Activated B cell treated with CpG ODN at 0.5 μM for 24 hours (primary cell): ENCODE results near the gene DBX2. TPM values are rescaled to one million over a fixed set of nuclear protein-coding genes. Genes with fewer than 3 reads are reported as not detected.

Source experiments
- ATAC-seq: fragments of 200-7000 bp; cut with Tn5 transposase; one replicate; pipeline ENCODE4 v1.10.0; 2021; ENCODE audit warnings: low read depth, mild to moderate bottlenecking, moderate library complexity
- CTCF ChIA-PET: fragments of 350-600 bp; sonication (Branson Sonifier 250); formaldehyde crosslinking; loops from one replicate; lab custom pipeline; 2021; ENCODE audit warnings: antibody characterized with exemption; lab: Charles Lee
- POLR2A ChIA-PET: fragments of 350-600 bp; sonication (Branson Sonifier 250); formaldehyde crosslinking; loops from one replicate; lab custom pipeline; 2021; ENCODE audit warnings: antibody characterized with exemption; lab: Charles Lee
- DNase-seq: peaks from one replicate; pipeline ENCODE4 v3.0.0; 2022
- H3K27ac Mint-ChIP-seq: one replicate; pipeline ENCODE4 v1.8.0; 2020; ENCODE audit warnings: mixed read lengths
- H3K27me3 Mint-ChIP-seq: one replicate; pipeline ENCODE4 v1.8.0; 2021; ENCODE audit warnings: mixed read lengths
- H3K36me3 Mint-ChIP-seq: one replicate; pipeline ENCODE4 v1.8.0; 2021; ENCODE audit warnings: low read depth, mixed read lengths
- H3K4me1 Mint-ChIP-seq: one replicate; pipeline ENCODE4 v1.8.0; 2021; ENCODE audit warnings: mixed read lengths
- H3K4me3 Mint-ChIP-seq: one replicate; pipeline ENCODE4 v1.8.0; 2020; ENCODE audit warnings: mild to moderate bottlenecking, mixed read lengths
- H3K9me3 Mint-ChIP-seq: one replicate; pipeline ENCODE4 v1.8.0; 2020; ENCODE audit warnings: mixed read lengths
- CTCF ChIP-seq: fragments of 200-600 bp; IDR thresholded peaks from one replicate; pipeline ENCODE4 v1.8.0; 2022; ENCODE audit warnings: antibody characterized with exemption, mild to moderate bottlenecking
- intact Hi-C: fragments of 100-400 bp; cut with micrococcal nuclease; formaldehyde crosslinking; loops from one replicate; pipeline ENCODE4 v1.15.1; 2024
- total RNA-seq: library from RNA; stranded (reverse); gene quantifications from 2 replicates; pipeline ENCODE4 v1.2.3, GENCODE V29; 2022

The DBX2 gene
- total RNA-seq, 1 donor from 2014 or later, result not detected

- POLR2A ChIA-PET, result no interaction called here
- Mint-ChIP-seq H3K4me3 (no peak overlapping the region), H3K9me3 (peaks cover 21% of the 10 kb centered on the region), H3K27me3 (no peaks in the 10 kb centered on the region), H3K36me3 (no peaks in the 10 kb centered on the region), H3K27ac (no peak overlapping the region), H3K4me1 (no peaks in the 10 kb centered on the region)
- DNase-seq, result no peak
- CTCF ChIA-PET, result no interaction called here
- TF ChIP-seq CTCF, result no peak
- intact Hi-C loops, result no loop called here
- ATAC-seq, result no peak
Observed at GRCh38 chr12:45065125-45065626, 14.3 kb upstream of the DBX2 start.

GRCh38 chr12:45060976-45061375 lies 10.1 kb upstream of the DBX2 start:
- TF ChIP-seq CTCF, result no peak
- Mint-ChIP-seq H3K4me1 (no peaks in the 10 kb centered on the region), H3K27me3 (no peaks in the 10 kb centered on the region), H3K4me3 (no peak overlapping the region), H3K36me3 (no peaks in the 10 kb centered on the region), H3K9me3 (peaks cover 10% of the 10 kb centered on the region), H3K27ac (no peak overlapping the region)
- ChIA-PET POLR2A (no interaction called here), CTCF (no interaction called here)
- DNase-seq (no peak), ATAC-seq (no peak)
- intact Hi-C loops, result no loop called here

- Mint-ChIP-seq H3K4me3 (no peak overlapping the region), H3K4me1 (no peaks in the 10 kb centered on the region), H3K36me3 (no peaks in the 10 kb centered on the region), H3K27me3 (peaks cover 44% of the 10 kb centered on the region), H3K9me3 (no peaks in the 10 kb centered on the region), H3K27ac (no peak overlapping the region)
- TF ChIP-seq CTCF, result no peak
- DNase-seq (no peak), ATAC-seq (no peak)
- intact Hi-C loops, result no loop called here
- ChIA-PET CTCF (no interaction called here), POLR2A (no interaction called here)
Observed at GRCh38 chr12:45051572-45052125, 750 bp upstream of the DBX2 start.

GRCh38 chr12:45049912-45050750 lies 768 bp downstream of the DBX2 start:
- ChIA-PET POLR2A (no interaction called here), CTCF (no interaction called here)
- peaks cover 49% of the 10 kb centered on the region for H3K27me3 Mint-ChIP-seq
- ATAC-seq (no peak), DNase-seq (no peak)
- H3K4me1 Mint-ChIP-seq, result no peaks in the 10 kb centered on the region
- H3K36me3 Mint-ChIP-seq, result no peaks in the 10 kb centered on the region
- H3K27ac Mint-ChIP-seq, result no peak overlapping the region
- H3K9me3 Mint-ChIP-seq, result no peaks in the 10 kb centered on the region
- no peak for TF ChIP-seq CTCF
- H3K4me3 Mint-ChIP-seq, result no peak overlapping the region
- intact Hi-C loops, result no loop called here

- H3K9me3 Mint-ChIP-seq, result no peaks in the 10 kb centered on the region
- peaks cover 12% of the 10 kb centered on the region for H3K27me3 Mint-ChIP-seq
- CTCF ChIA-PET, result no interaction called here
- no peaks in the 10 kb centered on the region for H3K4me1 Mint-ChIP-seq
- no peak overlapping the region for H3K27ac Mint-ChIP-seq
- no peak for DNase-seq
- H3K4me3 Mint-ChIP-seq, result no peak overlapping the region
- no peak for TF ChIP-seq CTCF
- ATAC-seq, result no peak
- POLR2A ChIA-PET, result no interaction called here
- no peaks in the 10 kb centered on the region for H3K36me3 Mint-ChIP-seq
- intact Hi-C loops, result no loop called here
Observed at GRCh38 chr12:45042599-45042998, 8.3 kb downstream of the DBX2 start.
